Effector memory CD4-positive, alpha-beta T cell (primary cell): ENCODE results near the gene FAM222A.

ENCODE experiments used
- DNase-seq, 3 donors: peaks; one replicate each; pipeline ENCODE4 v3.0.0-alpha.2; 2020
- H3K27ac ChIP-seq: 2 replicates; pipeline ENCODE4 v1.7.0; 2013; ENCODE audit warnings: mild to moderate bottlenecking, low read length, moderate library complexity; ENCODE audit not compliant: insufficient read depth, poor library complexity, severe bottlenecking
- H3K27me3 ChIP-seq: replicated peaks from 2 replicates; pipeline ENCODE4 v1.7.0; 2013; ENCODE audit warnings: mild to moderate bottlenecking, low read length; ENCODE audit not compliant: insufficient read depth, control insufficient read depth, poor library complexity, severe bottlenecking
- H3K36me3 ChIP-seq: 2 replicates; pipeline ENCODE4 v1.7.0; 2013; ENCODE audit warnings: mild to moderate bottlenecking, low read length, moderate library complexity; ENCODE audit not compliant: control insufficient read depth, insufficient read depth
- H3K4me1 ChIP-seq: 2 replicates; pipeline ENCODE4 v1.7.0; 2013; ENCODE audit warnings: low read length, mild to moderate bottlenecking; ENCODE audit not compliant: control insufficient read depth, insufficient read depth, poor library complexity, severe bottlenecking
- H3K4me3 ChIP-seq: 2 replicates; pipeline ENCODE4 v1.7.0; 2013; ENCODE audit warnings: low read length, low read depth, mild to moderate bottlenecking; ENCODE audit not compliant: insufficient read depth, poor library complexity, severe bottlenecking
- H3K9me3 ChIP-seq: 2 replicates; pipeline ENCODE4 v1.7.0; 2013; ENCODE audit warnings: mild to moderate bottlenecking, low read length, moderate library complexity; ENCODE audit not compliant: control insufficient read depth

The FAM222A gene

DNA sequence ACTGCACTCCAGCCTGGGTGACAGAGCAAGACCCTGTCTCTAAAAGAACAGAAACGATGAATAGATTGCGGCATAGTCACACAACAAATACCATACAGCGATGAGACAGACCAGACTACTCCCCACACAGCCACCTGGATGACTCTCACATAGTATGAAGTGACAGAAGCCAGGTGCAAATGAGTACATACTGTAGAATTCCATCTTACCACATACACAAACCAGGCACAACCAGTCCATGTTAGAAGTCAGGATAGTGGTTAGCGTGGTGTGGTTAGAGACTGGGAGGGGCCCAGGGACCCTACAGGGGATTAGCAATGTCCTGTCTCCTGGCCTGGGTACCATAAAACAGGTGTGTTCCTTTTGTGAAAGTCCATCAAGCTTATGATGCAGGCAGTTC is 53.8 kb downstream of the FAM222A start:
- no peak overlapping the region for H3K27ac ChIP-seq
- H3K4me1 ChIP-seq: no peaks in the 10 kb centered on the region
- H3K4me3 ChIP-seq: no peak overlapping the region
- no peaks in the 10 kb centered on the region for H3K9me3 ChIP-seq
- H3K36me3 ChIP-seq: no peaks in the 10 kb centered on the region
- DNase-seq: no peak
- no peaks in the 10 kb centered on the region for H3K27me3 ChIP-seq

DNA sequence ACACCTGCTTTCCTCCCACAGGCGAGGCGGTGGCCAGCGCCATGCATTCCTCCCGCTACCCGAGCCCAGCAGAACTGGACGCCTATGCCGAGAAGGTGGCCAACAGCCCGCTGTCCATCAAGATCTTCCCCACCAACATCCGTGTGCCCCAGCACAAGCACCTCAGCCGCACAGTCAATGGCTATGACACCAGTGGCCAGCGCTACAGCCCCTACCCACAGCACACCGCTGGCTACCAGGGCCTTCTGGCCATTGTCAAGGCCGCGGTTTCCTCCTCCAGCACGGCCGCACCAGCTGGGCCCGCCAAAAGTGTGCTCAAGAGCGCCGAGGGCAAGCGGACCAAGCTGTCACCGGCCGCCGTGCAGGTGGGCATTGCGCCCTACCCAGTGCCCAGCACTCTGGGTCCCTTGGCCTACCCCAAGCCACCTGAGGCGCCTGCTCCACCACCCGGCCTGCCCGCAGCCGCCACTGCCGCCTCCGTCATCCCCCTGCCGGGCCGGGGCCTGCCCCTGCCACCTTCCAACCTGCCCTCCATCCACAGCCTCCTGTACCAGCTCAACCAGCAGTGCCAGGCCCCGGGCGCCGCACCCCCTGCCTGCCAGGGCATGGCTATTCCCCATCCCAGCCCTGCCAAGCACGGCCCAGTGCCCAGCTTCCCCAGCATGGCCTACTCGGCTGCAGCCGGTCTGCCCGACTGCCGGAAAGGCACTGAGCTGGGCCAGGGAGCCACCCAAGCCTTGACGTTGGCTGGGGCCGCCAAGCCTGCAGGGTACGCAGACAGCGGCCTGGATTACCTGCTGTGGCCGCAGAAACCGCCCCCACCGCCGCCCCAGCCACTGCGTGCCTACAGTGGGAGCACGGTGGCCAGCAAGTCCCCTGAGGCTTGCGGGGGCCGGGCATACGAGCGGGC is 54.6 kb downstream of the FAM222A start:
- Histone ChIP-seq H3K36me3 (no peaks in the 10 kb centered on the region), H3K27me3 (no peaks in the 10 kb centered on the region), H3K9me3 (no peaks in the 10 kb centered on the region), H3K4me3 (no peak overlapping the region), H3K27ac (no peak overlapping the region), H3K4me1 (no peaks in the 10 kb centered on the region)
- no peak for DNase-seq

DNA sequence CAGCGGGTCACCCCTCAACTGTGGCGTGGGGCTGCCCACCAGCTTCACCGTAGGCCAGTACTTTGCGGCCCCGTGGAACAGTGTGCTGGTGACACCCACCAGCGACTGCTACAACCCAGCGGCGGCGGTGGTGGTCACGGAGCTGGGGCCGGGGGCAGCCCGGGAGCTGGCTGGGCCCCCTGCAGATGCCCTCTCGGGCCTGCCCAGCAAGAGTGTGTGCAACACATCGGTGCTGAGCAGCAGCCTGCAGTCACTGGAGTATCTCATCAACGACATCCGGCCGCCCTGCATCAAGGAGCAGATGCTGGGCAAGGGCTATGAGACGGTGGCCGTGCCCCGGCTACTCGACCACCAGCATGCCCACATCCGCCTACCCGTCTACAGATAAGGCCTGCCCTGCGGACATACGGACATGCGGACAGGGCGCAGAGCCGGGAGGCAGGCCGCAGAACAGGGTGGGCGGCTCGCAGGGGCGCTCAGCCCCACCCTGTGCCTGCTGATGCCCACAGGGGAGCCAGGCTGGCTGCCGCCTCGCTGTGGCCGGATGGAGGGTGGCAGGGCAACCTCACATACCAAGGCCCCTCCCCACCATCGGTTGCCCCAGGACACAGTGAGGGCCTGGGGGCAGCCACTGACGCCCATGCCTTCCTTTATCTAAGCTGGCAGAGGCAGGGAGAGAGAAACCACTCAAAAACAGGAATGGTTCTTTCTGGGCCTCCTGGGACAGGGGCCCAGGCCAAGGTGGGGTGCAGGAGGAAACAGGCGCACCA is 55.5 kb downstream of the FAM222A start:
- H3K27me3 ChIP-seq: no peaks in the 10 kb centered on the region
- no peaks in the 10 kb centered on the region for H3K4me1 ChIP-seq
- no peak overlapping the region for H3K4me3 ChIP-seq
- DNase-seq: no peak
- no peaks in the 10 kb centered on the region for H3K36me3 ChIP-seq
- H3K27ac ChIP-seq: no peak overlapping the region
- no peaks in the 10 kb centered on the region for H3K9me3 ChIP-seq

DNA sequence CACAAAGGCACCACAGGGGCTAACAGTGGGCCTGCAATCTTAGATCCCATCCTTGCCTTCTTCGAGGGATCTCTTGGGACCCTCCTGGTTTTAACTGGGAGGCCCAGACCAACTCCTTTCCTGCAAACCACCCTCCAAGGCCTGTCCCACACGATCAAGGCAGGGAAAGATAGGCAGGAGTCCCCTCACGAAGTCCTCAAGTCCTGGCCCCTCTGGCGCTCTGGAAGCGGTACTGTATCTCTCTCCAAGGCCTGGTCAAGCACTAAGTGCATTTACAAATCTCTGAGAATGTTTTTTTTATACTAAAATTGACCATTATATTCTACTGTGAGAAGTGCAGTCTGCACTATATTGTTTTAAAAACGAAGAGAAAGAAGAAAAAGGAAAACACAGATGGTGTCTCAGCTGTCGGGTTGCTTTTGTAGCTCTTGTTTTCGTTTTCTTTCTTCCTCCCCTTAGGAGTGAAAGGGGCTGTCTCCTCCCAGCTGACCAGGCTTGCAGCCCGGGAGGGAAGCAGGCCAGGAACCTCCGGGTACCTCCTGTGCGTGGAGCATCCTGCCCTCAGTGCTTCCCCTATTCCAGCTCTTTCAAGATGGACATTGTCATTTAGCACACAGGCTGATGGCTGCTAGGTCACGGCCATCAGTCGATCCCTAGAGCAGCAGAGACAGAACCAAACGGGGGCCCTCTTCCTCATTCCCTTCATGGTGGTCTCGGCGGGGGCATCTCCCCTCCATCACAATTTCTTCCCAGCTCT is 56.7 kb downstream of the FAM222A start:
- DNase-seq: no peak
- no peaks in the 10 kb centered on the region for H3K36me3 ChIP-seq
- no peak overlapping the region for H3K27ac ChIP-seq
- H3K9me3 ChIP-seq: no peaks in the 10 kb centered on the region
- H3K4me3 ChIP-seq: no peak overlapping the region
- no peaks in the 10 kb centered on the region for H3K27me3 ChIP-seq
- no peaks in the 10 kb centered on the region for H3K4me1 ChIP-seq

DNA sequence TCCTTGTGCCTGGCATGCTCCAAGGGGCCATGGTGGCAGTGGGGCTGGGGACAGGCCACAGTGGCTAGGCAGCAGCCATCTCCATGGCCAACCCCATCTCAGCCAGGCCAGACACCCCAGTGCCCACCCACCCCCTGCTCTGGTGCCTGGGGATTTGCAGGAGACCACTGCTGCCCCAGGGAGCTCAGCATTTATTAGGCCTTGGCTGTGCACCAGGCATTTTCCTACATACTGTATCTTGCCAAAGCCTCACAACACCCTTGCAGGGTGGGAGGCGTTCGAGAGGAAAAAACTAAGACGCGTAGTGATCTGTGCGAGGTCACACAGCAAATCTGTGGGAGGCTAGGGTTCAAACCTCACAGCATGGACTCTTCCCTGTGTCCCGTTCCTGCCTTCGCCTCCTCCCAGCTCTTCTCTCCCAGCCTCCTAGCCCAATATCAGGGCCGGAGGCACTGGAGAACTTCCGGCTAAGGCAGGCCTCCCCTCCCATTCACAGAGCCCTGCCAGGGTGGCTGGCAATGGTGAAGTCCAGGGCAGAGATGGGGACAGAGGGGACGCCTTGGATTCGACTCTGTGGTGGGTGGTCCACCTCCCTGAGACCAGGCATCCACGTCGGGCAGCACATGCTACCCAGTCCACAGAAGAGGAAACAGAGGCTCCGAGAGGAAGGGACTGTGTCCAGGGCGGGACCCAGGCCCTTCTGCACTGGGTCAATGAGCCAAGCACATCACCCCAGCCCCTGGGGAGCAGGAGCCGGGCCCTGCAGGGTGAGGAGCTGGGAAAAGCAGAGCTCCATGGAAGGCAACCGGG is 57.4 kb downstream of the FAM222A start:
- H3K9me3 ChIP-seq: no peaks in the 10 kb centered on the region
- no peak overlapping the region for H3K27ac ChIP-seq
- H3K27me3 ChIP-seq: no peaks in the 10 kb centered on the region
- no peaks in the 10 kb centered on the region for H3K36me3 ChIP-seq
- no peak overlapping the region for H3K4me3 ChIP-seq
- no peak for DNase-seq
- no peaks in the 10 kb centered on the region for H3K4me1 ChIP-seq

DNA sequence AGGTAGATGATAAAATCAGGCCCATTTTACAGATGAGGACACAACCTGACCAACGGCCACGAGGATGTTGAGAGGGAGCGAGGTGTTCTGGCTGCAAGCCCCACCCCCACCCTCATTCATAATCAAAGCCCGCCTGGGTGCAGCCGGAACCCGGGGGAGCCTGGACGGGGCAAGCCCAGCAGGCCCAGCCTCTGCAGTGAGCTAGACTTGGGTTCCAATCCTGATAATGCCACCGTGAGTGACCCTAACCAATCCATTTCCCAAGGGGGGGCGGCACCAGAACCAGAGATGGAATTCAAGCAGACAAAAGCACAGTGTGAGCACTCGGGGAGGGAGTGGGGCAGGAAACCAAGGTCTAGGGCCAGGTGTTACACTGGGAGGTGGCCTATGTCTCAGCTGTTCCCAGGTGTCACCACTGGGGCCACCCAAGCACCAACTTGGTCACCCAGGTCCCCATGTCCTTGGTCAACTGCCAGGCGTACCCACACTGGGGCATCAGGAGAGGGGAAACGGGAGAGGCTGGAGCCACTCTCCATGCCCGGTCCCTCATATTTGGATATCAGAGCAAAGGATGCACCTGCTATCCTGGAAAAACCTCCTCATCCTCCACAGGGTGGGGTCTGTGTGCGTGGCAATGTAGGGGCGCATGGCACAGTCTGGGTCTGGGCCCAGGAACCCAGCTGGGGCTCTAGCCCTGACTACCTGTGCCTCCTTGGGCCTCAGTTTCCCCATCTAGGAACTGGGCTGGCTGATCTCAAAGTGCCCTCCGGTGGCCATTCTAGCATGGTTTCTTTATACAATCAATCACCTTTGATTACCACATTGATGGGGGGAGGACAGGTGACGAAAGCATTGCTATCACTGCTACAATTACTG is 58.4 kb downstream of the FAM222A start:
- H3K27ac ChIP-seq: no peak overlapping the region
- H3K4me1 ChIP-seq: no peaks in the 10 kb centered on the region
- no peak for DNase-seq
- no peaks in the 10 kb centered on the region for H3K27me3 ChIP-seq
- no peaks in the 10 kb centered on the region for H3K36me3 ChIP-seq
- H3K4me3 ChIP-seq: no peak overlapping the region
- H3K9me3 ChIP-seq: no peaks in the 10 kb centered on the region

DNA sequence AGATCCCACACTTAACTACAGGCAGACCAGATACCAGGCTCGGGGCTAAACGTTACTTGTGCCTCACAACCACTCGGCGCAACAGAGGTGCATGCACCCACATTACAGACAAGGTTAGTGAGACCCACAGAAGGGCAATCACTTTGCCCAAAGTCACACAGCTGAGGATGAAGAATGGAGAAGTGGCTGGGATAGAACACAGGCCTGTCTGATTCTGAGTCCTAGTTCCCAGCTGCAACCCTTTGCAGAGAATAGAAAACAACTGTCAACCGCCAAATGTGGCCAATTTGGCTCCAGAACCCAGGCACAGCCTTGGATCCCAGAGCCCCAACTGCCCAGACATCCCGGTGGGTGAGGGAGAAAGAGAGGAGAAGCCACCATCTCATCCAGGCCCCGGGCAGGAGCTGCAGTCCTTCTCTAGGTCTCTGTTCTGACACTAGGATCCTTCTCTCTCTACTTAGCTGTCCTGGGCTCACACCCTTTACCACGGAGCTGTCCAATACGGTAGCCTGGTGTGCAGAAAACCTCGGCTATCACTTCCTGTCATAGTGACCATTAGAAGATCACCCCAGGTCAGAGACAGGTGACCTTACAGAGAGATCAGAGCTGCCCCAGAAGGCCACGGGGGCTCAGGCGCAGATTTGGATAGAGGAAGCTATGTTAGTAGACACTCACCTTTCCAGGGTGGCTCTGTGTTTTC is 59.1 kb downstream of the FAM222A start:
- no peak overlapping the region for H3K27ac ChIP-seq
- no peak for DNase-seq
- H3K4me1 ChIP-seq: no peaks in the 10 kb centered on the region
- no peak overlapping the region for H3K4me3 ChIP-seq
- H3K9me3 ChIP-seq: no peaks in the 10 kb centered on the region
- no peaks in the 10 kb centered on the region for H3K27me3 ChIP-seq
- H3K36me3 ChIP-seq: no peaks in the 10 kb centered on the region

DNA sequence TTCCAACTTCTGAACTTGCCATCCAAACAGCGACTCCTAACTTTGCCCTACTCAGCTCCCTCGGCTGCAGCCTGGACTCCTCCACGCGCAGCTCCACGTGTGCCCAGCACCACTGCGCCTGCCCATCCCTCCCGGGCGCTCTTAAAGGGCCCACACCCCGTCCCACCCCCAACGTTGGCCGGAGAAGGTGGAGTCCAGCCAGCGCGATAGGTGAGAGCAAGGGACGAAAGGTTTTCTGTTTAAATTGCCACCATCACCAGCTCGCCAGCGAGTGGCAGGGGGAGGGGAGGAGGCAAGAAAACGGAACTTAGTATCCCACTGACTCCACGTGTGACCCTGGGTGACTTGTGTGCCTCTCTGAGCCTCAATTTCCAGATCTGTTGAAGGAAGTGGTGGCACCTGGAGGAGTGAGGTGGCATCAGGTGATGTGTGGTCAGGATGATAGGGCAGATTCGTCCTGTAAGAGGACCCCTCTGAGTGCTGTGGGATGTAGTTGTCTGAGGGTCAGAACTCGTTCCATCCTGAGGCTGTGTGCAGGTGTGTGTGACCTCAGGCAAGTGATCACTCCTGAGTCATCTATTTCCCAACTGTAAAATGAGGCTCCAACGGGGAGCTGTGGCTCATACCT is 59.9 kb downstream of the FAM222A start:
- Histone ChIP-seq H3K4me3 (no peak overlapping the region), H3K27ac (no peak overlapping the region), H3K27me3 (no peaks in the 10 kb centered on the region), H3K36me3 (no peaks in the 10 kb centered on the region), H3K9me3 (no peaks in the 10 kb centered on the region), H3K4me1 (no peaks in the 10 kb centered on the region)
- DNase-seq: no peak
